ENCODE measurements around the gene MEG3.

Gene MEG3

GRCh38 chr14:100898935-100899883, 73.3 kb downstream of the MEG3 start:
- DNase-seq (ENCODE audit: low spot score) = no peak

DNA sequence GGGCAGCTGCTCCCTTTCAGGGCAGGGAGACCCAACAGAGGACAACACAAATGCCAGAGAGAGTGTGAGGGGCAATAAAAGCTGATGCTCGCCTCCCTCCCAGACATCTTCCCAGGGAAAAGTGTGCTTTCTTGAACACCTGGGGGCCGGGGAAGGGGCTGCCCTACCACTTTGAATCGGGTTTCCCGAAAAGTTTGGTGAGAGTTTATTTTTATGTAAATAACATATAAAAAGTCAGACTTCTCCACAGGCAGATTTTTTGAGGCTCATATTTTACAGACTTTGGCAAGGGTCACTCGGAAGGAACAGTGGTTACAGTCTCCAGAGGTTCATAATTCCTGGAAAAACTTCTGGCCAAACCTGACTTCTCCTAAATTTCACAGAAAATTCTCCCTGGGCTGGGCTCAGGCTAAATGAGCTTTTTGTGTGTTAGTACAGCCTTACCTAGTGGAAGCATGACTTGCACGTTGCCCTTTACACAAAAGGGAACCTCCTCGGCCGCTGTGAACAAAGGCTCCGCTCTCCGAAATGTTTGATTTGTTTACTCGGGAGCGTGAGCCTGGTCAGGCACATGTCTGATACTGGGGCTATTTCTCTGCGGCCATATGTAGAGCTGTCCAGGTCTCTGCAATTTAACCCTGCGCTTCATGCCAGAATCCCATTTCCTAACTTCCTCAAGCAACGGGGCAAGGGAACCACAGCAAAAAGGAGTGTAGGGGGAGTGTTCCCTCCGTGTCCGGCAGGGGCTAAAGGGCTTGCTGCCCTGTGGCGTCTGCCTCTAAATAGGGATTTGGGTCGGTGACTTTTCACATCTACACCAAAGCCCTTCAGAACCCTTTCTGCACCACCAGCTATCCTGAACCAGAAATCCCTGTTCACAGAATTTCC, 74.2 kb downstream of the MEG3 start:
- no peak for DNase-seq (ENCODE audit: low spot score)

- DNase-seq (ENCODE audit: low spot score) = no peak
Observed at GRCh38 chr14:100900837-100901390, 75.0 kb downstream of the MEG3 start.

GRCh38 chr14:100901391-100902183, 75.7 kb downstream of the MEG3 start:
- no peak for DNase-seq (ENCODE audit: low spot score)

GRCh38 chr14:100902295-100903133, 76.6 kb downstream of the MEG3 start:
- DNase-seq (ENCODE audit: low spot score) = no peak

DNA sequence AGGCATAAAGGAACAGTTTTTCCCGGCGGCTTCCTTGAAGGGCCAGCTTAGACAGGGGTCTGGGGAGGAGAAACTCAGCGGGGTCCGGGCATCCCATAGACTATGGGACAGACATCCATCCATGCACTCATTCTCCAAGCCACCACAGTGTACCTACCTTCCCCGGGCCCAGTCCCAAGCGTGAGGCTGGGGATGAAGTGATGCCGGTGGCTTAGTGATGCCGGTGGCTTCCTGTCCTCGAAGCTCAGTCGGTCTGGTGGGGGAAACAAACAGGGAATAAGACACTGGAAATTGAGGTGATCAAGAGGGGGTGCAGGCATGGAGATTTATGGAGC, 77.2 kb downstream of the MEG3 start:
- DNase-seq (ENCODE audit: low spot score) = no peak

GRCh38 chr14:100903672-100904185, 77.8 kb downstream of the MEG3 start, which contains the start of gene RTL1:
Gene RTL1 (minus strand): TSS chr14:100903722. CDS start chr14:100884788, 18,934 bp downstream.
- DNase-seq (ENCODE audit: low spot score) = no peak

DNA sequence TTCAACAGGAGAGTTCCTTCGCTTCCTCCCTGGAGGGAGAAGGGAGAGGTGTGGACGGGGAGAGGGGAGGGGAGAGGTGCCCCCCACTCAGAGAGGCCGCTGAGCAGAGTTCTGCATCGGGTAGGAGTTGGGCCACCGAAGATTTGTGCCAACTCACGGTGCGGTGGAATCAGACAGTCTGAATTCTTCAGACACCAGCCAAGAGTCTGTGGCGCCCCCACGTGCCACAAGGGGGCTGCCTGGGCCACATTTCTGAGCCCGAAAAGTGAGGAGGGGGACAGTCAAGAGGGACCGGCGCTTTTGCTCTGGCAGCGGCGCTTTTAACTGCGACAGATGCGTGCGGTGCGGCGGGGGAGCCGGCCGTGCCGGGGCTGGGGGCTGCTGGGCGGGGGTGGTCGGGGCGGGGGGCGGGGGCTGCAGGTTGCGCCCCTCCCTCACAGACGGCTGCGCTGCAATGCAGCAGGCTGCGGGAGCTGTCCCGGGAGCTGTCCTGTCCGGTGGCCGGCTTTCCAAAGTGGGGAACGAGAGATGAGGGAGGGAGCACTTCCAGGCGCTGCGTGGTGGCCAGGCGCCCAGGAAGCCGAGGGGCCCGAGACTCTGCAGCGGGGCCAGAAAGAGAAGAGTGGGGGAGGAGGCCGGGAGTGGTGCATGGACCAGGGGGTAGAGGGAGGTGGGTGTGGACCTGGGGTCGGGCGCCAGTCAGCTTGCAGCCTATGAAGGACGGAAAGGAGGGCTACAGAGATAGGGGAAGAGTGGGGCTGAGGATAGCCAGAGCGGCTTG, 78.6 kb downstream of the MEG3 start:
- DNase-seq (ENCODE audit: low spot score) = no peak

- DNase-seq (ENCODE audit: low spot score) = no peak
Observed at GRCh38 chr14:100905166-100905565, 79.2 kb downstream of the MEG3 start.

GRCh38 chr14:100906420-100906819, 80.5 kb downstream of the MEG3 start:
- DNase-seq (ENCODE audit: low spot score) = no peak

DNA sequence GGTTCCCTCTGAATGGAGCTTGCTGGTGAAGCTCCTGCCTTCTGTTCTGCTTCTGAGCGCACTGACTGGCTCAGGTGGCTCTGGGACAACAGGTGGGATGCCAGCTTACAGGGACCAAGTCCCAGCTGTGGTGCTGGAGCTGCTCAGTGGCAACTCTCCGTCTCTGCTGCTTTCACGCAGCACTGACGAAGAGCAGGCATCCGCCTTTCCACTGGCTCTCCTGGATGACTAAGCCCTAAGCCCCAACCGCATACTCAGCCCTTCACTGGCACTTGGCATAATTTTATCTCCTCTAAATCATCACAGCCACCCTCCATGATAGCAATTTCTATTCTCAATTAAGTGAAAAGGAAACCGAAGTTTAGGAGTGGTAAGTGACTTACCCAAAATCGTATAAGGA, 81.3 kb downstream of the MEG3 start:
- DNase-seq (ENCODE audit: low spot score) = no peak

DNA sequence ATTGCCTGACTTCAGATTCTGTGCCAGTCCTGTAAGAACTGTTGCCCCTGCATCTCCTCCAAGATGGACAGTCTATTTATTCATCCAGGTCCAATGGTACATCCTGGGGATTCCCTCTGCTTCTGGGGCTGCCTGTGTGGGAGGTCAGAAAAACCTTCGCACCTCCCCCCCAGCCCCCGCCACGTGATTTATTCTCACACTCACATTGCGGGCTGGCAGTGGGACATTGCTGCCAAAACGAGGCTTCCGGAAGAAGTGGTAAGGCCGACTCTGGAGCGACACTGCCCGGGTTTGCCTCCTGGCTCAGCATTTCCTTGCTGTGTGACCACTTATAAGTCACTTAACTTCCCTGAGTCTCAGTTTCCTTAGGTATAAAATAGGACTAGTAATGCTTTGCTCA, 83.5 kb downstream of the MEG3 start:
- no peak for DNase-seq (ENCODE audit: low spot score)
